ENCODE results near the gene PYROXD2.

- TF ChIP-seq CTCF (IDR thresholded peaks at IDR 0.05) (no peak), FOXJ3 (CRISPR knock-in tag; IDR thresholded peaks at IDR 0.05; ENCODE audit: borderline replicate concordance) (no peak), STAT6 (CRISPR knock-in tag; conservative IDR thresholded peaks at IDR 0.05; ENCODE audit: low read depth) (no peak), NFYB (CRISPR knock-in tag; conservative IDR thresholded peaks at IDR 0.05; ENCODE audit: low read depth) (no peak), MAX (CRISPR knock-in tag; IDR thresholded peaks at IDR 0.05) (no peak)
Observed at GRCh38 chr10:98367604-98368451, 47.2 kb downstream of the PYROXD2 start.

Data from WTC11 (cell line).